GM12878 (cell line): Measurements from ENCODE around the gene SOSTDC1. TPM values are rescaled to one million over a fixed set of nuclear protein-coding genes. Genes with fewer than 3 reads are reported as not detected.

Experiments
- ATAC-seq: fragments of 200-7000 bp; cut with Tn5 transposase; 3 replicates; pipeline ENCODE4 v1.9.1; 2020; ENCODE audit warnings: mild to moderate bottlenecking, moderate library complexity
- BruUV-seq: library from RNA; stranded (reverse); fragments of 400-500 nt; replicated peaks from 2 replicates; lab custom pipeline; 2021; lab: Mats Ljungman, UMichigan
- CTCF ChIA-PET: fragments of 300-600 bp; sonication (Branson Sonifier 250); formaldehyde crosslinking; extraction: SDS; loops from one replicate; lab custom pipeline; 2021; ENCODE audit warnings: inconsistent platforms; lab: Yijun Ruan, JAX
- POLR2A ChIA-PET: fragments of 350-600 bp; formaldehyde crosslinking; extraction: SDS; loops from one replicate; lab custom pipeline; 2021; ENCODE audit warnings: inconsistent platforms; lab: Charles Lee
- RAD21 ChIA-PET: fragments of 300-600 bp; sonication (Branson Sonifier 250); formaldehyde crosslinking; loops from one replicate; lab custom pipeline; 2023; ENCODE audit warnings: antibody characterized with exemption; ENCODE audit not compliant: unreplicated experiment; lab: Charles Lee
- SMC1A ChIA-PET: fragments of 300-600 bp; sonication (Branson Sonifier 250); formaldehyde crosslinking; loops from one replicate; lab custom pipeline; 2023; ENCODE audit not compliant: unreplicated experiment, uncharacterized antibody; lab: Charles Lee
- DNase-seq: peaks from one replicate; pipeline ENCODE4 v3.0.0-alpha.2; 2011; ENCODE audit warnings: low read depth, low spot score
- FAIRE-seq: peaks from 3 replicates; lab custom pipeline; 2011; peaks lifted over from hg19 to GRCh38; lab: Jason Lieb, UNC
- H2AFZ ChIP-seq: 2 replicates; pipeline ENCODE4 v1.6.0; 2011; ENCODE audit warnings: low read depth, low read length, control low read depth; ENCODE audit not compliant: control insufficient read depth
- H3K27ac ChIP-seq: 2 replicates; pipeline ENCODE4 v1.5.1; 2011; ENCODE audit warnings: control low read depth; ENCODE audit not compliant: control insufficient read depth, insufficient read depth
- H3K27me3 ChIP-seq, 2 experiments: replicated peaks in 1 of 2; 2 replicates each; pipeline versions ENCODE4 v1.6.0 to v1.6.1; 2011; ENCODE audit warnings: low read length in 1 of 2; ENCODE audit not compliant: control insufficient read depth in 2 of 2, insufficient read depth in 2 of 2
- H3K36me3 ChIP-seq, 2 experiments: 2 replicates each; pipeline ENCODE4 v1.5.1; 2011; ENCODE audit warnings: low read length in 1 of 2; ENCODE audit not compliant: control insufficient read depth in 2 of 2, insufficient read depth in 2 of 2
- H3K4me1 ChIP-seq: 2 replicates; pipeline ENCODE4 v1.6.1; 2011; ENCODE audit warnings: mild to moderate bottlenecking, low read length, moderate library complexity, mixed read lengths; ENCODE audit not compliant: control insufficient read depth, insufficient read depth
- H3K4me2 ChIP-seq: 2 replicates; pipeline ENCODE4 v1.6.0; 2011; ENCODE audit warnings: control low read depth; ENCODE audit not compliant: control insufficient read depth, insufficient read depth
- H3K4me3 ChIP-seq: fragments of 200-600 bp; sonication (generic); 2 replicates; pipeline ENCODE4 v1.5.1; 2016
- H3K79me2 ChIP-seq: 2 replicates; pipeline ENCODE4 v1.6.0; 2011; ENCODE audit warnings: low read length; ENCODE audit not compliant: control insufficient read depth, insufficient read depth
- H3K9ac ChIP-seq: 2 replicates; pipeline ENCODE4 v1.8.0; 2011; ENCODE audit warnings: low read length, control low read depth, mixed read lengths; ENCODE audit not compliant: control insufficient read depth, insufficient read depth
- H3K9me3 ChIP-seq: replicated peaks from 3 replicates; pipeline ENCODE4 v1.5.1; 2011; ENCODE audit warnings: mild to moderate bottlenecking, low read length; ENCODE audit not compliant: control insufficient read depth, insufficient read depth
- H4K20me1 ChIP-seq: 2 replicates; pipeline ENCODE4 v1.6.0; 2011; ENCODE audit not compliant: control insufficient read depth, insufficient read depth
- CHD2 ChIP-seq: IDR thresholded peaks from 2 replicates; pipeline ENCODE4 v1.6.1; 2011; ENCODE audit warnings: low read depth, low read length, improper control_type of control experiment, borderline replicate concordance
- E2F4 ChIP-seq: IDR thresholded peaks from 2 replicates; pipeline ENCODE4 v1.6.1; 2012; ENCODE audit warnings: low read depth, low read length, improper control_type of control experiment
- ESRRA ChIP-seq: IDR thresholded peaks from 2 replicates; pipeline ENCODE4 v1.6.1; 2012; ENCODE audit warnings: mild to moderate bottlenecking, low read length, improper control_type of control experiment
- ETV6 ChIP-seq, 2 experiments: fragments of 450-650 bp in 1 of 2; IDR thresholded peaks in 1 of 2; conservative IDR thresholded peaks in 1 of 2; 2 replicates each; pipeline ENCODE4 v1.6.1; 2014; ENCODE audit warnings: antibody characterized with exemption in 1 of 2, borderline replicate concordance in 1 of 2, low read depth in 1 of 2, mild to moderate bottlenecking in 1 of 2, moderate library complexity in 1 of 2
- GATAD2B ChIP-seq: fragments of 450-650 bp; conservative IDR thresholded peaks from 2 replicates; pipeline ENCODE4 v1.6.1; 2017; ENCODE audit warnings: low read depth, mild to moderate bottlenecking, moderate library complexity
- HCFC1 ChIP-seq: fragments of 150-350 bp; IDR thresholded peaks from 2 replicates; pipeline ENCODE4 v1.6.1; 2014; ENCODE audit warnings: low read length
- NFXL1 ChIP-seq: fragments of 450-650 bp; IDR thresholded peaks from 2 replicates; pipeline ENCODE4 v1.6.1; 2017; ENCODE audit warnings: antibody characterized with exemption, mild to moderate bottlenecking, borderline replicate concordance
- NFYA ChIP-seq: IDR thresholded peaks from 2 replicates; pipeline ENCODE4 v1.6.1; 2011; ENCODE audit warnings: low read depth, mild to moderate bottlenecking, low read length, improper control_type of control experiment, borderline replicate concordance
- NR2F1 ChIP-seq: fragments of 450-650 bp; conservative IDR thresholded peaks from 2 replicates; pipeline ENCODE4 v1.6.1; 2017; ENCODE audit warnings: mild to moderate bottlenecking
- SMARCA5 ChIP-seq: fragments of 450-650 bp; IDR thresholded peaks from 2 replicates; pipeline ENCODE4 v1.6.1; 2017; ENCODE audit warnings: mild to moderate bottlenecking
- ZNF384 ChIP-seq: IDR thresholded peaks from 2 replicates; pipeline ENCODE4 v1.6.1; 2012; ENCODE audit warnings: low read depth, mild to moderate bottlenecking, low read length, improper control_type of control experiment, borderline replicate concordance
- WGBS: methylation state at CpG from one replicate; pipeline ENCODE4 v1.1.6; 2016; ENCODE audit warnings: low lambda C conversion rate; ENCODE audit not compliant: insufficient replicate concordance, insufficient coverage; ENCODE audit errors: missing lambda C conversion rate; 5-methylcytosine and 5-hydroxymethylcytosine counted together
- in situ Hi-C: fragments of 300-500 bp; cut with MboI; formaldehyde crosslinking; loops from 9 replicates; pipeline ENCODE4 v1.14.3; 2018; ENCODE audit warnings: mixed read lengths
- intact Hi-C: fragments of 100-400 bp; cut with micrococcal nuclease; formaldehyde crosslinking; loops from one replicate; pipeline ENCODE4 v1.14.2; 2022; ENCODE audit not compliant: unreplicated experiment
- polyA plus RNA-seq, 11 experiments: library from polyadenylated mRNA; depleted of rRNA in 4 of 11; unstranded in 6 of 11; stranded (reverse) in 5 of 11; fragments of >200 nt; fragmentation: Nextera tagmentation in 4 of 11; fragmentation: Illumina TruSeq in 1 of 11; extraction: Ambion mirVana in 4 of 11; extraction: Trizol in 1 of 11; gene quantifications; 1 replicate in 1 of 11; 2 replicates in 10 of 11; pipeline versions ENCODE4 v1.2.1 to v1.2.3, GENCODE V29; 2011 to 2016; ENCODE audit warnings: inconsistent platforms in 2 of 11, missing spikeins in 2 of 11, low read depth in 1 of 11
- total RNA-seq, 4 experiments: library from RNA; depleted of rRNA in 3 of 4; stranded (reverse); fragments of >200 nt in 3 of 4; fragmentation: Illumina TruSeq in 1 of 4; extraction: Trizol in 1 of 4; gene quantifications; 2 replicates each; pipeline versions ENCODE4 v1.2.1 to v1.2.3, GENCODE V29; 2013 to 2021

SOSTDC1 gene
- total and polyA plus RNA-seq, 10 of the 15 experiments (the other 5 are each of a cell fraction or from before 2014, with no cell fraction given), result not detected

- TF ChIP-seq CHD2, result no peak
- TF ChIP-seq E2F4, result no peak
- no peak for TF ChIP-seq NFYA
- TF ChIP-seq NFXL1, result no peak
Measured at GRCh38 chr7:16417906-16418305, 47.6 kb downstream of the SOSTDC1 start (continued).

GRCh38 chr7:16416289-16417282, 49.0 kb downstream of the SOSTDC1 start:
- SMC1A ChIA-PET, result no interaction called here
- Histone ChIP-seq H3K4me1 (no peaks in the 10 kb centered on the region), H4K20me1 (no peaks in the 10 kb centered on the region), H3K36me3 (no peaks in the 10 kb centered on the region), H3K4me3 (no peak overlapping the region), H3K9me3 (no peaks in the 10 kb centered on the region), H3K79me2 (no peaks in the 10 kb centered on the region), H3K4me2 (no peak overlapping the region), H3K27ac (no peak overlapping the region), H2AFZ (no peak overlapping the region), H3K27me3 (peaks cover under 1 to 6% of the 10 kb centered on the region in 2 experiments; a peak in 3 of 4 replicates), H3K9ac (no peak overlapping the region)
- intact Hi-C loops (no loop called here), in situ Hi-C loops (no loop called here)
- POLR2A ChIA-PET, result no interaction called here
- 40% methylated on average over 7 of the region's 7 CpGs for WGBS
- DNase-seq (no peak), FAIRE-seq (no peak), ATAC-seq (no peak)
- CTCF ChIA-PET, result interaction anchor here (0.6 to 0.9 kb wide), 4 partner anchors 148 to 316 kb away, joined by 3 to 4 read pairs (median 4); no protein-coding TSS in a partner anchor
- BruUV-seq, result no TSS peak
- TF ChIP-seq ESRRA, result no peak
- no peak for TF ChIP-seq SMARCA5
- TF ChIP-seq NR2F1, result no peak
- TF ChIP-seq GATAD2B, result no peak
- no peak for TF ChIP-seq ZNF384
- TF ChIP-seq HCFC1, result no peak
- no peak for TF ChIP-seq ETV6 (conservative IDR thresholded peaks at IDR 0.05 in 1 of 2, IDR thresholded peaks at IDR 0.05 in 1 of 2; ENCODE audit: borderline replicate concordance in 1 of 2, low read depth in 1 of 2)
- RAD21 ChIA-PET, result no interaction called here
